G401.6 (cell line): ENCODE results near the gene ZDHHC14.
"Not testable (repeated sequence)": the region's sequence is repeated elsewhere in the genome, so short reads cannot be mapped to it uniquely, and the experiment has no call there.

Experiments
- FAIRE-seq: peaks from 2 replicates; lab custom pipeline; 2012; peaks lifted over from hg19 to GRCh38; lab: Jason Lieb, UNC

The ZDHHC14 gene

GRCh38 chr6:157669747-157670216 is 288.8 kb downstream of the ZDHHC14 start:
- no peak for FAIRE-seq

- FAIRE-seq = no peak
Observed at GRCh38 chr6:157670466-157671186, 289.6 kb downstream of the ZDHHC14 start.

- FAIRE-seq = no peak
Observed at GRCh38 chr6:157672726-157673412, 291.9 kb downstream of the ZDHHC14 start.

DNA sequence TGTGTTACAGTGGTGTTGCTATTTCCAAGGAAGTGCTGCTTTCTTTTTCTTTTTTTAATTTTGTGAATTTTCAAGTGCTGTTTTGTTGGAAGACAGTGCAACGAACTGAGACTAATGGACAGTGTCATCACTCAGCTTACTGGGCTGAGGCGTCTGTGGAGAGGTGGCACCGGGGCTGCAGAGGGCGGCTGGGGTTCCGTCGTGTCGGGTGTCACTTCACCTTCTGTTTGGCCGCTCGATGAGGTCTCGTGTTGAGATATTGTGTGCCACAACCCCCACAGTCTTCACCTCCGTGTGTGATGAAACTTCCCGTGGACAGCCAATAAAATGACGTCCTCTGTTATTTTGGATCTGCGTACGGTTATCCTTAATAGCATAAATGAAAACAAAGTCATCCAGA is 292.6 kb downstream of the ZDHHC14 start:
- no peak for FAIRE-seq

- no peak for FAIRE-seq
Observed at GRCh38 chr6:157674061-157674460, 293.1 kb downstream of the ZDHHC14 start.

GRCh38 chr6:157675831-157676230 is 294.8 kb downstream of the ZDHHC14 start:
- FAIRE-seq = no peak

DNA sequence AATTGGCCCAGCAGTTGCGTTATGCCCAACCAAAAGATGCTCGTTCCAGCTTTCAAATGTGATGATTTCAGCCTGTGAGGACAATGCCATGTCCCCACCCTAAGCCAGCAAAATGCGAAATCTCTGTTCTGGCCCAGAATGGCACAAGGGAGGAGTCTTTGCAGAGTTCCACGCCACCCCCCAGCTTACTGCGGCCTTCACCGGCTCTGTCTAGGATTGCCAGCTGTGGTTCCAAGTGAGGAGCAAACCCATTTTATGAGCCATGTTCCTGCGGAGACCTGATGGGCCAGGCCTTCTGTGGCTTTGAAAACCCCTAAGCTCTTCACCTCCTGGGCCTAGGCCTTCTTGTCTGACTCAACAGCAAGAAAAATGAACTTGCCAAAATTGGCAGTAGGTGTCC is 295.3 kb downstream of the ZDHHC14 start:
- FAIRE-seq = no peak

GRCh38 chr6:157677235-157677634 is 296.2 kb downstream of the ZDHHC14 start:
- no peak for FAIRE-seq

DNA sequence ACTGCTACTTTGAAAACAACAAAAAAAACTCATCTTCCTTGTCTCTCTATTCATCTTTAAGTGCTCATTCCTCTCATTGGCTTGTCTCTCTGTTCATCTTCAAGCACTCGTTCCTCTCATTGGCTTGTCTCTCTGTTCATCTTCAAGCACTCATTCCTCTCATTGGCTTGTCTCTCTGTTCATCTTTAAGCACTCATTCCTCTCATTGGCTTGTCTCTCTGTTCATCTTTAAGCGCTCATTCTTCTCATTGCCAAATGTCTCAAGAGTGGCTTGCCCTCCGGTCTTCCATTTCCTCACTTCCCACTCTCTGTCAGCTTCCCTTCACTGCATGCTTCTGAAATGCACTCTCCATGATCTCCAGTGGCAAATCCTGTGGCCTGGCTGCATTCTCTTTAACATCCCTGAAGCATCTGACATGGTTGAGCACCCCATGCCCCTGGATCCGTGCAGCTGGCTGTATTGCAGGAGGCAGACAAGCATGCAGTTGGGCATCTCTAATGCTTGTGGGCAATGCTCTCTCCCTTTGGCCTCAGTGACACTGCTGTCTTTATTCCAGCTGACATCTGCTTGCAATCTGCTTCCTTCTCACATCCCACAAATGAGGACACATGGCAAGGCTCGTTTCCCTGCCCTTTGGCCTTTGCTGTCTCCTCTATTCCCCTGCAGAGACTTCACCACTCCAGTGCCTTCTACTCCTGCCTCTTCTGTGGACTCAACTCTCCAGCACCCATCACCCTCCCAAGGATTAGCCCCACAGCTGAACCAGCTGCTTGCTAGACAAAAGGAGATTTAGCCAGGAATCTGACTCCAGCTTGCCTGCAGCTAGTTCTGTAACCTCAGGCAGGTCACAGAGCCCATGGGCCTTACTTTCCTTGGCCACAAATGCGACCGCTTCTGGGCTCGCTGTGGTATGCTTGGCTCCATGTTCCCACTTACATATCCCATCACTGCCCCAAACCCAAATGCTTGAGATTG is 298.9 kb downstream of the ZDHHC14 start:
- FAIRE-seq = no peak

DNA sequence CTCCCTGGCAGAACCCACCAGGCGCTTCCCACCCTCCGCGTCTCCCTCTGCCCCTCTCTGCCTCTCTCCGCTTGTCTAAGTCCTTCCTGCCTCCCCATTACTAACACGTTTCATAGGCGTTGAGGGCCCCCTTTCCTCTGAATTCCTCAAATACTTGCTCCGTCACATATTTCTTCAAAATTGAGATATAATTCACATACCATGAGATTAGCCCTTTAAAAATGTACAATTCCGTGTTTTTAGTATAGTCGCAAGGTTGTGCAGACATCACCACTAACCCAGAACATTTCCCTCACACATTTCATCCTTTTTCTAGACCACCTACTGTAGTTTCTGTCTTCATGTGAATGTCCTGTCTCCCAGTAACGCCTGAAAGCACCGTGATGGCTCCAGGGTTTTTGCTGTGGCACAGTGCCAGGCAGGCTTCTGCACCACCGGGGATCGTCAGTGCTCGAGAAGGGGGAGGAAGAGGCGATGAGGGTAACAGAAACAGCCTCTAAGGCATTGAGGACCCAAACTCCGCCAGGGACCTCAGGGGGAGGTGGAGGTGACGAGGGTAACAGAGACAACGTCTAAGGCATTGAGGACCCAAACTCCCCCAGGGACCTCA is 300.2 kb downstream of the ZDHHC14 start:
- FAIRE-seq = no peak

DNA sequence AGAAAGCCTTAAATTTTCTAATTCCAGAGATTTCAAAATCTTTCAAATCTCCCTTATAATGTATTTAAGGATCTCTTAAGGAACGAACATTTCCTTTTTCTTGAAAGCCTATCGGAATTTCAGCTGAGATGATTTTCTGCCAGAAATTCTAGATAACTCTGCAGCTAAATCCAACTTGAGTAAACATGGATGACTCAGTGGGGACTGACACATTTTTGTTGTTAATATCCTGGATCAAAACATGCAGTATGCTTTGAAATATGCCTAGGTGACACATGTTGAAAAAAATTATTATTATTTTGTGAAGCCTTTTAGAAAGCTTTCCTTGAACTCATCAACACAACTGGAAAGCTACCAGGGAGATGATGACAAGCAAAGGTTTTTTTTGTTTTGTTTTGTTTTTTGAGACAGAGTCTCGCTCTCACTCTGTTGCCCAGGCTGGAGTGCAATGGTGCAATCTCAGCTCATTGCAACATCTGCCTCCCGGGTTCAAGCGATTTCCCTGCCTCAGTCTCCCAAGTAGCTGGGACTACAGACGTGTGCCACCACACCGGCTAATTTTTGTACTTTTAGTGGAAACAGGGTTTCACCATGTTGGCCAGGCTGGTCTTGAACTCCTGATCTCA is 302.0 kb downstream of the ZDHHC14 start:
- no peak for FAIRE-seq

- no peak for FAIRE-seq
Observed at GRCh38 chr6:157683707-157684106, 302.7 kb downstream of the ZDHHC14 start.

DNA sequence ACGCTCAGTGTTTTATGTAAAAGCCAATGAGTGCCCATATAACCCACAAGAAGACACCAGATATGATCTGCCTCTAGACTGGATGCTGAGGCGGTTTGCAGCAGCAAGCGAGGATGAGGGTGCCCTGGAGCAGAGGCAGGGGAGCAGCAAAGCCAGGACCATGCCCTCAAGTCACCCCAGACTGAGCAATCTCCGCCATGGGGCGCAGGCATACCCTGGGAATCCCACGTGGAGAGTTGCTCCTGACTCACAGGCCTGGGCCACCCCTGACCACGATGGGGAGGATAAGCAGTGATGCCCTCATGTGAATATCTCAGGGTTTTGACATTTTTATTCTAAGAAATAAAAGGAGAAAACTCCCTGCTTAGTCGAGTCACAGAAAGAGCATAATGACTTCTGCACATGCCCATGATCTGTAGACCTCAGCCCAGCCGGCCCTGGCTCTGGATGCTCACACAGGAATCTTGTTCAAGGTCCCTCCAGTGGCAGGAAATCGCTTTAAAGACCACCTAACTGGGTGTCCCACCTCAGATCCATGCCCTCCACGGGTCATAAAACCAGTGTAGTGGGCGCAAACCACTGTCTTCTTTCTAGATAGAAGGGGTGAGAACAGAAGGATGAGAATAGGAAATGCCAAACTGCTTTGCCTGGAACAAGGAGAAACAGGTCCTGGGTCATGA is 303.8 kb downstream of the ZDHHC14 start:
- no peak for FAIRE-seq

- no peak for FAIRE-seq
Observed at GRCh38 chr6:157685596-157686280, 304.7 kb downstream of the ZDHHC14 start.

- no peak for FAIRE-seq
Observed at GRCh38 chr6:157688275-157688959, 307.4 kb downstream of the ZDHHC14 start.

DNA sequence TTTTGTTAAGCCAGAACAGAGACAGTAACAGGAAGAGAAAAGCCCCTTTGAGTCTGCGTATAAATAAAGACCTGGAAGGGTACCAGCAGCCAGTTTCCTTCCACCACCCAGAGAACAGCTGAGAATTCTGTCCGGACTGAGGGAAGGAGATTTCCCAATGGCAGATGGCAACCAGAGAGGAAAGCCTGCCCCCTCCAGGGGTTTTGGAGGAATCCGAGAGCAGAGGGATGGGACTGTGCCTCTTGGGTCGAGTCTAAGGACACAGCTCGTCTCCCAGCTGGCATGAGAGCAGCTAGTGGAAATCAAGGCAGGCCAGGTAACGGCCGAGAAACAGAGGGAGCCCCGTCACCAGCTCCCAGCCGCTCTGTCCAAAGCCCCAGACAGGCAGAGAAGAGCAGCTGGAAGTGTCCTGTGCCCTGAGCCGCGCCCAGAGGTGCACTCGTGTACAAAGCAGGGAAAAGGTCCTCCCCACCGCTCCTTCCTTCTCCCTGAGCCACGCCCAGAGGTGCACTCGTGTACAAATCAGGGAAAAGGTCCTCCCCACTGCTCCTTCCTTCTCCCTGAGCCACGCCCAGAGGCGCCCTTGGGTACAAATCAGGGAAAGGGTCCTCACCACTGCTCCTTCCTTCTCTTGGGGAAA is 308.1 kb downstream of the ZDHHC14 start:
- no peak for FAIRE-seq

GRCh38 chr6:157689875-157690274 is 308.9 kb downstream of the ZDHHC14 start:
- no peak for FAIRE-seq

- FAIRE-seq = no peak
Observed at GRCh38 chr6:157690441-157691210, 309.6 kb downstream of the ZDHHC14 start.

GRCh38 chr6:157691621-157692020 is 310.6 kb downstream of the ZDHHC14 start:
- FAIRE-seq = not testable (repeated sequence)
